Liver (tissue), 3 donors: Measurements from ENCODE around the gene TSHZ2.

Experiments
- CTCF ChIP-seq: fragments of 150-350 bp; IDR thresholded peaks from 2 replicates; pipeline ENCODE4 v1.5.1; 2017; ENCODE audit warnings: improper control_type of control experiment, low read depth, low read length; ENCODE audit not compliant: missing input control
- RAD21 ChIP-seq, 2 donors: IDR thresholded peaks; 2 replicates each; pipeline ENCODE4 v1.6.1; 2016; ENCODE audit warnings: antibody characterized with exemption in 2 of 2, mild to moderate bottlenecking in 2 of 2
- donor health status: healthy.
- donor health status: healthy.

DNA sequence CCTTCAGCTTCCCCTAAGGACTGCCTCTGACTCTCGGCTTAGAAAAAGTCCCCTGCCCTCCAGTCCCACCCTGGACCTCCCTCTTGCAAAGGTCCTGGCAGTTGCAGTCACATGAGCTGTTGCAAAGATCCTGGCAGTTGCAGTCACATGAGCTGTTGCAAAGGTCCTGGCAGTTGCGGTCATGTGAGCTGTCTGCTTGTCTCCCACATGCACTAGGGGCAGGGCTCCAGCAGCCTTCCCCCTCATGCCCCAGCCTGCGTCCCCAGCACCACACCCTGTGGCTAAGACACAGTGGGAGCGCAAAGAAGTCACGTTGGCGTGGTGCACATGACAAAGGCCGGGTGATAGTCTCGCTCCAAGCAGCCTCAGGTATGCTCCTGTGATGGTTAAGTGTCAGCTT lies 538.5 kb downstream of the TSHZ2 start:
- TF ChIP-seq CTCF (no peak), RAD21 (IDR thresholded peaks at IDR 0.05) (no peak)
